H1 (cell line): ENCODE data around the gene FXN.
"Not testable (repeated sequence)": the region's sequence is repeated elsewhere in the genome, so short reads cannot be mapped to it uniquely, and the experiment has no call there.

ENCODE experiments used
- ASH2L ChIP-seq: fragments of 200-600, 300-600 bp; sonication (generic); IDR thresholded peaks from one replicate; pipeline ENCODE4 v1.7.1; 2017; ENCODE audit warnings: low read length
- CBX5 ChIP-seq: fragments of 300-800, 300-1000 bp; sonication (generic); IDR thresholded peaks from 2 replicates; pipeline ENCODE4 v1.7.1; 2016; ENCODE audit warnings: antibody characterized with exemption, low read length, low read depth
- CEBPB ChIP-seq: IDR thresholded peaks from 2 replicates; pipeline ENCODE4 v1.6.1; 2012; ENCODE audit warnings: low read depth, low read length
- CTCF ChIP-seq, 3 experiments: IDR thresholded peaks; 1 replicate in 2 of 3; 2 replicates in 1 of 3; pipeline versions ENCODE4 v1.5.1 to v1.6.1; 2011; ENCODE audit warnings: low read length in 3 of 3, mild to moderate bottlenecking in 3 of 3, inconsistent platforms in 2 of 3, low read depth in 1 of 3, moderate library complexity in 1 of 3; ENCODE audit not compliant: insufficient read depth in 1 of 3; ENCODE audit errors: control extremely low read depth in 1 of 3
- E2F6 ChIP-seq: IDR thresholded peaks from 2 replicates; pipeline ENCODE4 v1.6.1; 2012; ENCODE audit warnings: inconsistent platforms
- JUND ChIP-seq: IDR thresholded peaks from 2 replicates; pipeline ENCODE4 v1.6.1; 2011; ENCODE audit warnings: mild to moderate bottlenecking, improper control_type of control experiment, low read length
- NRF1 ChIP-seq: IDR thresholded peaks from 2 replicates; pipeline ENCODE4 v1.6.1; 2011; ENCODE audit warnings: mild to moderate bottlenecking, low read depth, low read length, improper control_type of control experiment
- POLR2A ChIP-seq, 2 experiments: IDR thresholded peaks; 1 replicate in 1 of 2; 2 replicates in 1 of 2; pipeline ENCODE4 v1.6.1; 2011; ENCODE audit warnings: low read depth in 2 of 2, low read length in 2 of 2, mild to moderate bottlenecking in 2 of 2; ENCODE audit errors: control extremely low read depth in 1 of 2
- RFX5 ChIP-seq: IDR thresholded peaks from 2 replicates; pipeline ENCODE4 v1.6.1; 2011; ENCODE audit warnings: low read depth, low read length, improper control_type of control experiment, borderline replicate concordance
- RNF2 ChIP-seq: fragments of 200-900, 300-1000 bp; sonication (generic); IDR thresholded peaks from 2 replicates; pipeline ENCODE4 v1.7.1; 2016; ENCODE audit warnings: borderline replicate concordance, low read depth, mild to moderate bottlenecking, antibody characterized with exemption, low read length; ENCODE audit not compliant: poor library complexity, severe bottlenecking; ENCODE audit errors: missing control alignments
- SIX5 ChIP-seq: IDR thresholded peaks from 2 replicates; pipeline ENCODE4 v1.6.1; 2011; ENCODE audit warnings: mild to moderate bottlenecking, low read depth, low read length
- SRF ChIP-seq: IDR thresholded peaks from 2 replicates; pipeline ENCODE4 v1.6.1; 2011; ENCODE audit warnings: mild to moderate bottlenecking, low read depth, low read length, moderate library complexity
- TF ChIP-seq, protein P1 (sequence below): IDR thresholded peaks from 2 replicates; pipeline ENCODE4 v1.6.1; 2012; ENCODE audit warnings: inconsistent platforms

DNA sequence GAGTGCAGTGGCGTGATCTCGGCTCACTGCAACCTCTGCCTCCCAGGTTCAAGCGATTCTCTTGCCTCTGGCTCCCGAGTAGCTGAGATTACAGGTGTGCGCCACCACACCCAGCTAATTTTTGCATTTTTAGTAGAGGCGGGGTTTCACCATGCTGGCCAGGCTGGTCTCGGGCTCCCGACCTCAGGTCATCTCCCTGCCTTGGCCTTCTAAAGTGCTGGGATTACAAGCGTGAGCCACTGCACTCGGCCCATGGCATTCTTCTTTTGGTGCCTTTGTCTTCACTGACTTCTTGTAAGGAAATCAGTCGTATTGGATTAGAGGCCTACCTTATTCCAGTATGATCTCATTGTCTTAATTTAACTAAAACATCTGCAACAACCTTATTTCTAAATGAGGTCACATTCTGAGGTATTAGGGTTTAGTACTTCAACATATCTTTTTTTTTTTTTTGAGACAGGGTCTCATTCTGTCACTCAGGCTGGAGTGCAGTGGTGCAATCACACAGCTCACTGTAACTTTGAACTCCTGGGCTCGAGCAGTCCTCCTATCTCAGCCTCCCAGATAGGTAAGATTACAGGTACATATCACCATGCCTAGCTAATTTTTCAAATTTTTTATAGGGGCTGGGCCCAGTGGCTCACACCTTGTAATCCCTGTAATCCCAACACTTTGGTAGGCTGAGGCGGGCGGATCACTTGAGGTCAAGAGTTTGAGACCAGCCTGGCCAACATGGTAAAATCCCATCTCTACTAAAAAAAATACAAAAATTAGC, 59.0 kb downstream of the FXN start:
- not testable (repeated sequence) for TF ChIP-seq RFX5; CBX5; JUND; CTCF (IDR thresholded peaks at IDR 0.05; ENCODE audit: control extremely low read depth in 1 of 3, insufficient read depth in 1 of 3, low read depth in 1 of 3, low read length in 3 of 3); SIX5; E2F6; POLR2A (IDR thresholded peaks at IDR 0.05; ENCODE audit: control extremely low read depth in 1 of 2, low read depth in 2 of 2, low read length in 2 of 2); CEBPB; NRF1; ASH2L; RNF2; SRF
- TF ChIP-seq, protein P1, sequence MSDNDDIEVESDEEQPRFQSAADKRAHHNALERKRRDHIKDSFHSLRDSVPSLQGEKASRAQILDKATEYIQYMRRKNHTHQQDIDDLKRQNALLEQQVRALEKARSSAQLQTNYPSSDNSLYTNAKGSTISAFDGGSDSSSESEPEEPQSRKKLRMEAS, result not testable (repeated sequence)
